ENCODE measurements around the gene EPS8.

- TF ChIP-seq, protein P1, sequence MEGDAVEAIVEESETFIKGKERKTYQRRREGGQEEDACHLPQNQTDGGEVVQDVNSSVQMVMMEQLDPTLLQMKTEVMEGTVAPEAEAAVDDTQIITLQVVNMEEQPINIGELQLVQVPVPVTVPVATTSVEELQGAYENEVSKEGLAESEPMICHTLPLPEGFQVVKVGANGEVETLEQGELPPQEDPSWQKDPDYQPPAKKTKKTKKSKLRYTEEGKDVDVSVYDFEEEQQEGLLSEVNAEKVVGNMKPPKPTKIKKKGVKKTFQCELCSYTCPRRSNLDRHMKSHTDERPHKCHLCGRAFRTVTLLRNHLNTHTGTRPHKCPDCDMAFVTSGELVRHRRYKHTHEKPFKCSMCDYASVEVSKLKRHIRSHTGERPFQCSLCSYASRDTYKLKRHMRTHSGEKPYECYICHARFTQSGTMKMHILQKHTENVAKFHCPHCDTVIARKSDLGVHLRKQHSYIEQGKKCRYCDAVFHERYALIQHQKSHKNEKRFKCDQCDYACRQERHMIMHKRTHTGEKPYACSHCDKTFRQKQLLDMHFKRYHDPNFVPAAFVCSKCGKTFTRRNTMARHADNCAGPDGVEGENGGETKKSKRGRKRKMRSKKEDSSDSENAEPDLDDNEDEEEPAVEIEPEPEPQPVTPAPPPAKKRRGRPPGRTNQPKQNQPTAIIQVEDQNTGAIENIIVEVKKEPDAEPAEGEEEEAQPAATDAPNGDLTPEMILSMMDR (conservative IDR thresholded peaks at IDR 0.05) = no peak
- no peak for TF ChIP-seq ZFX (IDR thresholded peaks at IDR 0.05)
Observed at GRCh38 chr12:15589328-15590032, 199.7 kb downstream of the EPS8 start.

Data from C4-2B (cell line).